T-helper 1 cell treated with Interleukin-12 subunit alpha and Interleukin-12 subunit beta and Interleukin-4 antibody, amounts not matched to agents 30 ng/mL and 1 ng/mL, for 36 hours (primary cell): ENCODE measurements around the gene MARK3. TPM values are rescaled to one million over a fixed set of nuclear protein-coding genes. Genes with fewer than 3 reads are reported as not detected.
"Not testable (repeated sequence)": the region's sequence is repeated elsewhere in the genome, so short reads cannot be mapped to it uniquely, and the experiment has no call there.

Experiments used
- intact Hi-C: fragments of 100-400 bp; cut with micrococcal nuclease; formaldehyde crosslinking; loops from one replicate; pipeline ENCODE4 v1.15.1; 2024
- total RNA-seq: library from RNA; stranded (reverse); gene quantifications from 2 replicates; pipeline ENCODE4 v1.2.3, GENCODE V29; 2022

The MARK3 gene
- total RNA-seq, 1 donor from 2014 or later, result 91.6 TPM

DNA sequence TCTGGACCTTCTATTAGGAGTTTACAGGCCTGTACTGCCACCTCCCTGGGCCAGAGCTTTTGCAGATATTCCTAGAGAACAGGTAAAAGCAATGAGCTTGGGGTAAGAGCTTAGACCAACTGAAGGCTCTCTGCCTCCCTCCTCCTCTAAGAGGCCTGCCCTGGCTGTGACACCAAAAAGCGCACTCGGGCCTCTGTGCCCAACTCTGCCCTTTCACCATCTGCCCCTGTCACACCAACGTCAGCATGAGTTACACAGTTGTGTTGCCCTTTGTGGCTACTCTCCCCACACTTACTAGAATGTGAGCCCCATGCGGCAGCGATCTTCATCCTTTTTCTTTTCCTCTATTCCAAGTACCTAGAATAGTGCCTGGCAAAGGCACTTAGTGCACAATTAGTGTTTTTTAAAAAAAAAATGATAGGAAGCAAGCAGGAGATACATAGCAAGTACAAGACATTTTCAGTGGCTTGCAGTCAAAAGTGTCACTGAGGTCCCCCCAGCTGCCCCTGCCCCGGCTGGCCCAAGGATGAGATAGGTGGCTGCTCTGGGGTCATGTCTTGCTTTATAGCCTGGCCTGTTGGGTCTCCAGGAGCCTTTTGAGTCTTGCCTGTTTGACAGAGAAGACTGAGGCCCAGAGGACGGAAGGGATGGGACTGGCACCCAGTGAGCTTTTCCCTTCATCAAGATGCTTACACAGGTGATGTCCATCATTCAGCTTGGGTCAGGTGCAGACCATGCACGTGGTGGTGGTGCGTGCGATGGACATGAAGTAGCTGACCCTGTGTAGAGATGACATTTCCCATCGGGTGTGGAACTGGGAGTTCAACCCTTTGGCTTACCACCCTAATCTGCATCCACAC, 124.9 kb downstream of the MARK3 start:
- intact Hi-C loops, result no loop called here

GRCh38 chr14:103510724-103511693, 125.8 kb downstream of the MARK3 start:
- intact Hi-C loops, result no loop called here

DNA sequence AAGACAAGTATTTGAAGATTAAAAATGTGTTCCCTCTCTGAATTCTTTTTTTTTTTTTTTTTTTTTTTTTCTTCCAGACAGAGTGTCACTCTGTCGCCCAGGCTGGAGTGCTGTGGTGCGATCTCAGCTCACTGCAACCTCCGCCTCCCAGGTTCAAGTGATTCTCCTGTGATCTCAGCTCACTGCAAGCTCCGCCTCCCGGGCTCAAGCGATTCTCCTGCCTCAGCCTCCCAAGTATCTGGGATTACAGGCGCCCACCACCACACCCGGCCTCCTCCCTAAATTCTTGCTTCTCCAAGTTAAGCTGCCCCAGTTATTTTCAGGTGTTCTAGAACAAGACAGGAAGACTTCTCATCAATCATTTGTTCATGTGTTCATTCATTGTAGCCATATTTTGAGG, 127.0 kb downstream of the MARK3 start:
- intact Hi-C loops, result not testable (repeated sequence)

GRCh38 chr14:103512701-103513611, 127.7 kb downstream of the MARK3 start:
- intact Hi-C loops, result no loop called here

DNA sequence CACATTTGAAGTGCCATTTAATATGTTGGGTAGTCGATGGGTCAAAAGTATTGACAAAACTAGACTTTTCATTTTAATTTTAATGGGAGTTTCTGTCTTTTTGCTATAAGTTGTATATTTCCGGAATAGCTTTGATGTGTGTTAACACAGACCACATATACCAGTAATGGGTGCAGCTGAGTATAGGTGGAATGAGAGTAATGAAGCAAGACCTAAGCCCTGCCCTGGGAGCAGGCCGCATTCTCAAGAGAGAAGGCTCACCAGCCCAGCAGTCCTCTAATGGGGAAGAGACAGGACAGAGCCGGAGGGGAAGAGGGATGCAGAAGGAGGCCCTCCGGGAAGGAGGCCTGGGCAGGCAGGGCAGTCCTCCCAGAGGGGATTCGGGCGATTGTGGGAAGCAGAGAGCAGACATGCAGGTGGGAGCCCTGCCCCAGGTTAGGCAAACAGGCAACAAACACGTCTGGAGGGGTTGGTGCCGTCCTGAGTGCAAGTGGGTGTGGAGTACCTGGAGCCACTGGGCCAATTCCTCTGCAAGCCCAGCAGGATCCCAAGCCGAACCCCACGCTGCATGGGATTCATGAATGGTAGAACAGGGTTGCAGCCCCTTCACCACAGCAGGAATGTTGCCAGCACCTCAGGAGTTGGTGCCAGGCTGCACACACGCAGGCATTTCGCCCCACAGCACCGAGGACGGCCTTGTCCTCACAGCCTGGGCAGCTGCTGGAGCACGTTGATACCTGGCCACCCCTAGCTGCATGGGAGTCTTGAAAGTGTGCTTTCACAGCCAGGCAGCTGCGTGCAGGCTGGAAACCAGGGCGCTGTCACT, 129.6 kb downstream of the MARK3 start:
- intact Hi-C loops, result no loop called here

DNA sequence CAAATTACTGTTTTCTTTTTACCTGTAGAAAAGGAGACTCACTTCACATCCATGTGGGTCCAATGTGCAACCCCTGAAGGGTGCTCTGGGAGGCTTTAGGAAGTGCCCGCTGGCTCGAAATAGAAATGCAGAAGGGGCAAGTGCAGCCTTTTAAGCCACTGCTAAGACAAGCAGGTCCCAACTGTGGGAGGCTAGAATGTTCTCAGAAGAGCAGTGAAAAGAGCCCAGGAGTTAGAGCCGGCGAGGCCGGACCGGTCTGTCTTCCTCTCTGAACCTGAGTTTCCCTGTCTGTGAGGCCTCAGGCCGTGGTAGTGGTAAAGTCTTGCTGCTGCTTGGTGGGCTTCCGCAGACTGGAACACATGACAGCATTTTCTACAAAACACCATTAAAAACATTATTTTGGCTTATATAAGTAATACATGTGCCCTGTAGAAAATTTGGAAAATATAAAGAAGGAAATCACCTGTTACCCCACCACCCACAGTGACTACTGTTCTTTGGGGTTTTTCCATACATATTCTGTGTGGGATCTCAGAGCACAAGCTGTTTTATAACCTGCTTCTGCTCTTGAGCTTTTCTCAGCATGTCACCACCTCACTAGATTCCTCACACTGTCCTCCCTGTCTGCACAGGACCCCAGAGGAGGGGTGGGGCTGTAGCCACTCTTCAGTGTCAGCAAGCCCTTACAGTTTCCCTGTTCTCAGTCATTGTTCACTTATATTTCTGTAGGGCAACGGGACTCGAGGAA, 131.4 kb downstream of the MARK3 start:
- intact Hi-C loops, result no loop called here

DNA sequence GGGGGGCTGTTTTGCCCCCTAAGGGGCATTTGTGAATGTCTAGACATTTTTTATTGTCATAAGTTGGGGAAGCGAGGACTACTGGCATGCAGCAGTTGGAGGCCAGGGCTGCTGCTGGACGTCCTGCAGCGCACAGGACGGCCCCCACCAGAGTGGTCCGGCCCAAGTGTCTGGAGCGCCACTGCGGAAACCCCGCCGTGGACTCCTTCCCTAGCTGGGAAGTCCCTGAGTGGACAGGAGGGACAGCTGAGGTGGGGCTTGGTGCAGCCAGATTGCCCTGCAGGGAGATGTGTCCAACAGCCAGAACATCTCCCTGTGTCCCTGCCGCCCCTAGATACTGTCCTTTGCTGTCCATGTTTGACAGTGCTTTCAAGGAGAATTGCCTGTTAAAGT, 132.0 kb downstream of the MARK3 start:
- intact Hi-C loops, result no loop called here

DNA sequence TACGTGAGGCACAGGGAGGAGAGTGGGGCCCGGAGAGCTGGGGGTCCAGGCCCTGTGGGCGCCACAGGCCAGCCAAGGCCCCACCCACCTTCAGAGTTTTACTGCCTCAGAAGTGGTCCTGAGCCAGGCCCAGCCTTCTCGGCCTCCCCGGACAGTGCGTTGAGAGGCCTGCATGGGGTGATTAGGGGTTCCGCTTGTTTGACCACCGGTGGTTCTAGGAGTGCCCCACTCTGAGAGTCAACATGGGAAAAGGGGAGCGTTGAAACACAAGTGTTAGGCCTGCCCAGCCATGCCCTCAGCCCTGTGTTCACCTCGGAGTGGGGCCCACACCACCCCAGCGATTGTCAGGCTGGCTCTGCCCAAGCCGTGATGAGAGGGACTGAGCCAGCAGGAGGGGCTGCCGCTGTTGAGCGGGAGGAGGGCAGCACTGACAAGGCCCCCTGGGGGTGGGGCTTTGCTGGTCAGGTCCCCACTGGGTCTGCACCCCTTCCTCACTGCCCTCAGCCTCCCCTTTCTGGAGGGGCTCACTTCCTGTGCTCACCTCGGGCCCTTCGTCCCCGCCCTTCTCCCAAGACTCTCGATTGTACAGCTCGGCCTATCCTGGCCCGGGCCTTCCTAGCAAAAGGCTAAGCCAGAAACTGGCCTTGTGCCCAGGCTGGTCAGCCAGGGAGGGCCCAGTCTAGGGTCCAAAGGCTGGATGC, 132.7 kb downstream of the MARK3 start:
- intact Hi-C loops, result loop anchor here (1.0 kb wide), 1 partner anchor 28 kb away; no protein-coding TSS in a partner anchor

DNA sequence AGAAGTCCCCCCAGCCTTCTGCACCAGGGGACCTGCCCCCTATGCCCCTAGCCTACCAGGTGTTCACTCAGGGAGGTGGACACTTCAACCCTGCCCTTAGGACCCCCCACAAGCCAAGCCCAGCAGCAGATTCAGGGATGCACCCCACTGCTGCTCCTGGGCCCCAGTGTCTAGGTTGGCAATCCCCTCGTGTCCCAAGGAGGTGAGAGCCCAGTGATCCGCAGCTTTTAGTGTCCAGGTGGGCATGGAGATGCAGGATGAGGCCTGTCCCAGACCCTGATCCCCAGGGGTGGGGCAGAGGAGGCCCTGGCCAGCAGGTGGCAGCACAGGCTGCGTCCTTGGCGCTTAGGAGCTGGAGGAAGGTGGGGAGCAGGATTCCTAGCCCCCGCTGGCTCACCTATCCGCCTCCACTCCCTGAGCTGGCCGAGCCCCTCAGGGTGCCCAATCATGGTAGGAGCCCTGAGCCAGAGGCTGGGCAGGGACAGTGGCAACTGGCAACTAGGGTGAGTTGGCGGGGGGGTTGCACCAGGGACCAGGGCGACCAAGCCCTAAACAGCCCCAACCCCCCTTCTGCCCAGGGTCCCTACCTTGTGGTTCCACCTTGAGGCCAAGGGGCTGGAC, 133.3 kb downstream of the MARK3 start:
- intact Hi-C loops, result loop anchor here (1.0 kb wide), 1 partner anchor 28 kb away; no protein-coding TSS in a partner anchor

- intact Hi-C loops, result no loop called here
Observed at GRCh38 chr14:103519043-103519836, 134.0 kb downstream of the MARK3 start.

DNA sequence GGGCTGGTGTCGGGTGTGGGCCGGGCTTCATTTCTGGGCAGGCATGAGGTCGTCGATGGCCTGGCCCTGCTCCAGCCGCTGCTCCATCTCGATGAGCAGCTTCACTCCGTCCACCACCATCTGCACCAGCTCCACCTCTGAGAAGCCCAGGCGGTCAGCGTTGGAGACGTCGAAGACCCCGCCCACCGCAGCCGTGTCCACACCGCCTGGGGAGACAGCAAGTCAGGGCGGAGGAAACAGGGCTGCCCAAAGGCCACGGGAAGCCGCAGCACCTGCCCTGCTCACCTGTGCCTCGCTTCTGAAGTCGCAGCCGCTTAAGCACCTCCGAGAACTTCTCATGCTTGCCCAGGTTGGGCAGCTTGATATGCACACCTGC, 134.6 kb downstream of the MARK3 start:
- intact Hi-C loops, result loop anchor here (10.0 kb wide), 2 partner anchors 185 to 925 kb away; partner anchors contain the start of genes EIF5 and RCOR1

- intact Hi-C loops, result loop anchor here (10.0 kb wide), 2 partner anchors 185 to 925 kb away; partner anchors contain the start of genes EIF5 and RCOR1
Observed at GRCh38 chr14:103520269-103520656, 135.0 kb downstream of the MARK3 start.

DNA sequence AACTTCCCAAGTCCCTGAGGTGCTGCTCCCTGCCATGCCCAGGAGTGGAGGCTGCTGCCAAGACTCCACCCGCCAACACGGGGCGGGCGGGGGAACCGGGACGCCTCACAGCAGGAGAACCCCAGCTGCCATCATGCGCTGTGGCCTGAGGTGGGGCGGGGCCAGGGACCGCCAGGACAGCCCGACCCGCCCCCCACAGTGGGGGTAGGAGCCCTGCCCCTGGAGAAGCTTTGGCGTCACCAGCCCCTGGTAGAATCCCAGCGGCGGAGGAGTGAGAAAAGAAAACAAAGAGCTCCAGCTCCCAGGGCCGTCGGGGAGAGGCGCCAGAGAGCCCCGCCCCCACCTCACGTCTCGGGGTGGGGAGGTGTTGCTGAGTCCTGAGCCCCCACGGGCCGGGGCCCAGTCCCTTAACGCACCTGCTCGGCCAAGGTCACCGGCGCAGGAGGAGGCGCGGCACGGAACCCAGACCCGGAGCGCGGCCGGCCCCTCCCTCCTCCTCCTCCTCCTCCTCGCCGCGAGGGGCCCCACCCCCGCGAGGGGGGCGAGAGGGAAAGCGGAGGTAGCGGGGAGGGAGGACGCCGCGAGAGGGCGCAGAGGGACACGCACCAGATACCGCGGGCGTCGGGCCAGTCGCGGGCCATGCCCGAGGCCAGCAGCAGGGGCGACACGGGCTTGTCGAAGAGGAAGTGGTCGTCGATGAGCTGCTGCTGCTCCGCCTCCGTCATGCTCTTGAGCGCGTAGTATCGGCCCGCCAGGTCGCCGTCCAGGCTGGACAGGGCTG, 135.6 kb downstream of the MARK3 start:
- intact Hi-C loops, result loop anchor here (1.0 to 10.0 kb wide), 3 partner anchors 8 to 926 kb away; partner anchors contain the start of genes EIF5, RCOR1 and TRMT61A

DNA sequence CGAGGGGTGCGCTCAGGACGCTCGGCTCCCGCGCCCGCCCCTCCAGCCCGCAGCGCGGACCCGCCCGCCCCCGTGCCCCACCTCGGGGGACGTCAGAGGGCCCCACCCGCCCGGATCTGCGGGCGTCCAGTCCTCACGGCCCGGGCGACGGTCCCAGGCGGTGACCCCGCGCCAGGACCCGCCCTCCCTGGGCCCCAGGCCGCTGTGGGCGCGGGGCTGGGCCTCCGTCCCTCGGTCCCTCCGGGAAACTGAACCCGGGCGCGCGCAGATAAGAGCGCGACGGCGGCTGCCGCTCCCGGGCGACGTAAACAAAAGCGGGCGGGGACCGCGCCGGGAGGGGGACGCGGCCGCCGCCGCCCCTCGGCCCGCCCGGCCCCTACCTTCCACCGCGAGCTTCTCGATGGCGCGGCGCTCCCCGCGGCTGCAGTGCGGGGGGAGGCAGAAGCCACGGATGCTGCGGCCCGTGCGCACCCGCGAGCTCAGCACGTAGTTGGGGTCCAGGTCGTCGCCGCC, 136.3 kb downstream of the MARK3 start:
- intact Hi-C loops, result loop anchor here (1.0 to 10.0 kb wide), 3 partner anchors 8 to 927 kb away; partner anchors contain the start of genes EIF5, RCOR1 and TRMT61A

- intact Hi-C loops, result loop anchor here (1.0 to 10.0 kb wide), 3 partner anchors 7 to 927 kb away; partner anchors contain the start of genes EIF5, RCOR1 and TRMT61A
Observed at GRCh38 chr14:103521951-103522563, 136.8 kb downstream of the MARK3 start.
